Bronchial epithelial cell (primary cell): ENCODE measurements around the gene GUCY2C. TPM values are rescaled to one million over a fixed set of nuclear protein-coding genes. Genes with fewer than 3 reads are reported as not detected.
A peak's percentile ranks its signal among the peaks of the same experiment; 100 is the strongest.

Experiments used
- DNase-seq: peaks from one replicate; pipeline ENCODE4 v3.0.0-alpha.2; 2010; ENCODE audit warnings: low read depth
- FAIRE-seq: peaks from 2 replicates; lab custom pipeline; 2011; peaks lifted over from hg19 to GRCh38; lab: Jason Lieb, UNC
- H3K27me3 ChIP-seq: 2 replicates; pipeline ENCODE4 v1.5.1; 2011; ENCODE audit warnings: low read length; ENCODE audit not compliant: control insufficient read depth, insufficient read depth
- H3K36me3 ChIP-seq: 2 replicates; pipeline ENCODE4 v1.5.1; 2011; ENCODE audit warnings: low read length; ENCODE audit not compliant: control insufficient read depth, insufficient read depth
- H3K4me3 ChIP-seq: 2 replicates; pipeline ENCODE4 v1.5.1; 2011; ENCODE audit warnings: mild to moderate bottlenecking, low read depth, low read length, control low read depth
- CTCF ChIP-seq: IDR thresholded peaks from 2 replicates; pipeline ENCODE4 v1.5.1; 2011; ENCODE audit warnings: mild to moderate bottlenecking, moderate library complexity, low read length, control low read depth, inconsistent platforms; ENCODE audit not compliant: insufficient read depth, severe bottlenecking
- total RNA-seq: library from RNA; depleted of rRNA; stranded (reverse); fragments of >200 nt; gene quantifications from 2 replicates; pipeline ENCODE4 v1.2.1, GENCODE V29; 2014

GUCY2C gene
- total RNA-seq, 1 donor from 2014 or later, result not detected

- Histone ChIP-seq H3K4me3 (no peak overlapping the region), H3K27me3 (no peaks in the 10 kb centered on the region), H3K36me3 (no peaks in the 10 kb centered on the region)
- FAIRE-seq, result no peak
- DNase-seq, result no peak
- TF ChIP-seq CTCF, result no peak
These were observed 76.5 kb downstream of the GUCY2C start for GRCh38 chr12:14619741-14620501.

- Histone ChIP-seq H3K4me3 (no peak overlapping the region), H3K36me3 (no peaks in the 10 kb centered on the region), H3K27me3 (no peaks in the 10 kb centered on the region)
- FAIRE-seq (no peak), DNase-seq (peak; percentile 45)
- peak; percentile 51 for TF ChIP-seq CTCF
These were observed 77.4 kb downstream of the GUCY2C start for GRCh38 chr12:14618983-14619382.

DNA sequence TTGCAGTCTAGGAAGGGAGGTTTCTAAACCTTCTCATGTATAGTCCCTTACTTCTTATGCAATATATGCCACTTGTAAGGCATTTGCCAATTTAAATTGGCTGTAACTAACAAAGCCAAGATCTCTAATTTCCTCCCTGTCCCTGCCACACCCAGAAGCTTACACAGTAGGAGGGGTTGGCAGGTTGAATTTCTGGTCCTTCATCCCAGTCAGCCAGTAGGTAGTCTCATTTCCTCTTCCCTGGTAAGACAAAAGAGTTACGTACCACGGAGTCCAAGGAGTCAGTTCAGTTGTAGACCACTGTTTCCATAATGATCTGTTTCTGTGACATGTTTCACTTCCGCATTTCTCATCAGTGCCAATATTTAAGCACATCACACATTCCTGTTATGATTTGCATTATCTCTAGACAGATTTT, 81.7 kb downstream of the GUCY2C start:
- Histone ChIP-seq H3K27me3 (no peaks in the 10 kb centered on the region), H3K4me3 (no peak overlapping the region), H3K36me3 (no peaks in the 10 kb centered on the region)
- TF ChIP-seq CTCF, result no peak
- peak; percentile 75 for FAIRE-seq
- peak; percentile 66 for DNase-seq

DNA sequence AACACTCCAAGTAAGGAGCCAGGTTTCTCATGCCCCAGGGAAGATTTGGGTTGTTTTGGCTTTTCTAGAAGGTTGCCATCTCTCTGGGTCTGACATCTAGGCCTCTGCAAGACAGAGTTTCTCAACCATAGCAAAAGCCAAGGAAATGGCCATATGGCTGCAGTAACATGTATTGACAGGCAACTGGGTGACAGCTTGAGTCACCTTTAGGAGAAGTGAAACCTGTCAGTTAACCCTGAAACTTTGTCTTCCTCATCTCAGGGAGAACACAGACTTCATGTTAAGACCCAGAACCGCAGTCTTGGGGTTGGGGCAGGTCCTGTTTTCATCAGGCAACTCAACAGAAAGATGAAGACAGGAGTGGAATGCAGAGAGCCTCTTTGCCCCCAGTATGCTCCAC, 82.7 kb downstream of the GUCY2C start:
- Histone ChIP-seq H3K36me3 (no peaks in the 10 kb centered on the region), H3K4me3 (no peak overlapping the region), H3K27me3 (no peaks in the 10 kb centered on the region)
- TF ChIP-seq CTCF, result no peak
- FAIRE-seq (peak; percentile 47), DNase-seq (peak; percentile 60)

DNA sequence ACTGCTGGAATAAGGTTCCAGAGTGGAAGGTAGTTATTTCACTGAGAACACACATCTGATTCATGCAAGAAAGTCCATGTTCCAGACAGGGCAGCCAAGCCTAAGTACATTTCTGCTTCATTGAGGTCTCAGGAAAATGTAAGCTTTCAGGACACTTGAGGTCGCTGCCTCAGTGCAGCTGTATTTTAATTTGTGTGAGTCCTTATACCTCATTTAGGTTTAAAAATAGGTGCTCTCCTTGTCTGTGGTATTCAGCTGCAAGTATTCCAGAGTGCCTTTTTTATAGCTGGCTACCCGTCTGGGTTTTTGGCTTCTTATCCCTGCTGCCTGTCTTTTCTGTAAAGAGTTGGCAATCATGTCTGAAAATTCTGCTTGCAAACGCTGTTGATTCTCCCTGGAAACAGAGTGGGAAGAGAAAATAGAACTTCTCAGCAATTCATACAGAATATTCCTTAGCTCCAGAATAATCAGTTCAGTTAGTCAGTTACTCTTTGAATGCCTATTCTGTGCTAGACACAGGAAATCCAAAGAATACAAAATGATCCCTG, 83.4 kb downstream of the GUCY2C start:
- Histone ChIP-seq H3K27me3 (no peaks in the 10 kb centered on the region), H3K36me3 (no peaks in the 10 kb centered on the region), H3K4me3 (no peak overlapping the region)
- DNase-seq (no peak), FAIRE-seq (no peak)
- no peak for TF ChIP-seq CTCF

DNA sequence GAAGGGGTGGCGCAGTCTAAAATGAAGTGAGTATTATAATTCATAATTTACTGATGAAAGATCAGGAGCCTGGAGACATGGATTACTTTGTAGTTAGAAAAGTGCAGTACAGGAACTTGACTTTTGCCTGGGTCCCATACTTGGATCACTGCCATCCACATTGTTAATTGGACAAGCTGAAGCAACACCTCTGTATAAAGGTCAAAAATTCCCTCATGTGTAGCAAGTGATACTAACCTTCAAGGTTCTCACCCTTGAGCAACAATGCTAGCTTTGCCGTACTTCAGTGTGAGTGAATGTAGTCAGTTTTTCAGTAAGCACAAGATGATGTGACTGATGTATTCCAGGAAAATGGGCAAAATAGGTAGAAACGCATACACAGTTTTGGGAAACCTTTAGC, 84.1 kb downstream of the GUCY2C start:
- FAIRE-seq, result no peak
- no peak for DNase-seq
- Histone ChIP-seq H3K4me3 (no peak overlapping the region), H3K27me3 (no peaks in the 10 kb centered on the region), H3K36me3 (no peaks in the 10 kb centered on the region)
- no peak for TF ChIP-seq CTCF
